GM12891 (cell line): ENCODE measurements around the gene GIMAP8.
"Not testable (repeated sequence)": the region's sequence is repeated elsewhere in the genome, so short reads cannot be mapped to it uniquely, and the experiment has no call there.

Source experiments
- DNase-seq: peaks from one replicate; pipeline ENCODE4 v3.0.0; 2011; ENCODE audit warnings: low spot score; ENCODE audit not compliant: insufficient read length
- FAIRE-seq: peaks from 2 replicates; lab custom pipeline; 2011; peaks lifted over from hg19 to GRCh38; lab: Jason Lieb, UNC
- PAX5 ChIP-seq: IDR thresholded peaks from 2 replicates; pipeline ENCODE4 v1.6.1; 2011; ENCODE audit warnings: low read length, moderate library complexity, mild to moderate bottlenecking; ENCODE audit not compliant: insufficient read depth, severe bottlenecking
- POLR2A ChIP-seq: IDR thresholded peaks from 2 replicates; pipeline ENCODE4 v1.6.1; 2011; ENCODE audit warnings: low read depth, low read length, control low read depth
- POLR2AphosphoS5 ChIP-seq: IDR thresholded peaks from 2 replicates; pipeline ENCODE4 v1.6.1; 2011; ENCODE audit warnings: low read depth, low read length, control low read depth
- POU2F2 ChIP-seq: IDR thresholded peaks from 2 replicates; pipeline ENCODE4 v1.6.1; 2011; ENCODE audit warnings: low read depth, mild to moderate bottlenecking, control low read depth, low read length, moderate library complexity
- SPI1 ChIP-seq: IDR thresholded peaks from 2 replicates; pipeline ENCODE4 v1.6.1; 2011; ENCODE audit warnings: low read depth, low read length, control low read depth
- TAF1 ChIP-seq: IDR thresholded peaks from 2 replicates; pipeline ENCODE4 v1.6.1; 2011; ENCODE audit warnings: low read depth, low read length, control low read depth

GIMAP8 gene

GRCh38 chr7:150519310-150519709 lies 68.9 kb downstream of the GIMAP8 start:
- no peak for TF ChIP-seq POU2F2
- TF ChIP-seq POLR2AphosphoS5: no peak
- no peak for TF ChIP-seq PAX5
- no peak for TF ChIP-seq TAF1
- no peak for TF ChIP-seq POLR2A
- no peak for TF ChIP-seq SPI1
- FAIRE-seq: no peak
- DNase-seq: no peak

GRCh38 chr7:150520145-150520544 lies 69.7 kb downstream of the GIMAP8 start:
- TF ChIP-seq PAX5 (no peak), TAF1 (no peak), POU2F2 (no peak), SPI1 (no peak), POLR2AphosphoS5 (no peak), POLR2A (no peak)
- FAIRE-seq: no peak
- DNase-seq: no peak

- not testable (repeated sequence) for DNase-seq, FAIRE-seq
Measured at GRCh38 chr7:150522931-150523330, 72.5 kb downstream of the GIMAP8 start.

- FAIRE-seq (no peak), DNase-seq (no peak)
- TF ChIP-seq POLR2A (no peak), POU2F2 (no peak), TAF1 (no peak), POLR2AphosphoS5 (no peak), SPI1 (no peak), PAX5 (no peak)
Measured at GRCh38 chr7:150524018-150524417, 73.6 kb downstream of the GIMAP8 start.
